ENCODE measurements around the gene LCT. TPM values are rescaled to one million over a fixed set of nuclear protein-coding genes. Genes with fewer than 3 reads are reported as not detected.

LCT gene
- total and polyA plus RNA-seq, 2 experiments from 2014 or later, result not detected

- Histone ChIP-seq H3K27ac (ENCODE audit: low read depth) (no peak overlapping the region), H3K4me3 (no peak overlapping the region), H4K20me1 (replicated peaks; ENCODE audit: insufficient read depth) (no peaks in the 10 kb centered on the region), H3K4me2 (no peak overlapping the region), H3K27me3 (ENCODE audit: insufficient read depth) (no peaks in the 10 kb centered on the region), H3K36me3 (ENCODE audit: insufficient read depth) (no peaks in the 10 kb centered on the region), H2AFZ (0 out of 2 replicates have a peak overlapping the region, but pooled peaks have one; percentile 66), H3K9me2 (ENCODE audit: insufficient read depth) (peaks cover 2% of the 10 kb centered on the region; the same call in 1 of the 2 replicates), H3K4me1 (ENCODE audit: insufficient read depth) (no peaks in the 10 kb centered on the region), H3K79me2 (replicated peaks; ENCODE audit: insufficient read depth) (no peaks in the 10 kb centered on the region), H3F3A (replicated peaks; ENCODE audit: low read depth) (no peaks in the 10 kb centered on the region)
- Mint-ChIP-seq H3K27ac (no peak overlapping the region), H3K4me1 (no peaks in the 10 kb centered on the region), H3K36me3 (ENCODE audit: low read depth) (no peaks in the 10 kb centered on the region; the same call in 2 of the 3 replicates), H3K27me3 (ENCODE audit: insufficient read depth, low read depth, poor library complexity) (no peaks in the 10 kb centered on the region), H3K4me3 (no peak overlapping the region), H3K9me3 (peaks cover 12% of the 10 kb centered on the region; the same call in 2 of the 3 replicates)
- TF ChIP-seq EZH2phosphoT487 (IDR thresholded peaks at IDR 0.05; ENCODE audit: unreplicated experiment) (no peak), EZH2 (IDR thresholded peaks at IDR 0.05; ENCODE audit: low read depth, unreplicated experiment) (no peak), ZNF114 (CRISPR knock-in tag; IDR thresholded peaks at IDR 0.05) (no peak), JUNB (IDR thresholded peaks at IDR 0.05; ENCODE audit: unreplicated experiment) (no peak), ETS1 (IDR thresholded peaks at IDR 0.05) (no peak), REST (IDR thresholded peaks at IDR 0.05; ENCODE audit: unreplicated experiment) (no peak), ZNF462 (CRISPR knock-in tag; IDR thresholded peaks at IDR 0.05) (no peak), ZNF331 (CRISPR knock-in tag; IDR thresholded peaks at IDR 0.05; ENCODE audit: low read depth) (no peak), CREB1 (CRISPR knock-in tag; IDR thresholded peaks at IDR 0.05; ENCODE audit: low read depth) (no peak), NANOG (IDR thresholded peaks at IDR 0.05; ENCODE audit: borderline replicate concordance) (no peak), POLR2AphosphoS5 (IDR thresholded peaks at IDR 0.05; ENCODE audit: low read depth) (no peak), STAT1 (IDR thresholded peaks at IDR 0.05; ENCODE audit: unreplicated experiment) (no peak)
- ATAC-seq (no peak), DNase-seq (ENCODE audit: low spot score) (no peak)
These were observed 10.4 kb downstream of the LCT start for GRCh38 chr2:135826544-135826943.

All from GM23338 (cell line).